WTC11 (cell line): ENCODE results near the gene IRF2BP2. TPM values are rescaled to one million over a fixed set of nuclear protein-coding genes. Genes with fewer than 3 reads are reported as not detected.

Source experiments
- ATAC-seq: fragments of 200-7000 bp; cut with Tn5 transposase; 2 replicates; pipeline ENCODE4 v1.10.0; 2021; ENCODE audit warnings: mild to moderate bottlenecking, moderate library complexity
- CTCF ChIA-PET: fragments of 300-600 bp; sonication (Branson Sonifier 250); formaldehyde crosslinking; loops from one replicate; lab custom pipeline; 2021; ENCODE audit warnings: antibody characterized with exemption; lab: Charles Lee
- POLR2A ChIA-PET: fragments of 350-600 bp; sonication (Branson Sonifier 250); formaldehyde crosslinking; loops from one replicate; lab custom pipeline; 2021; ENCODE audit warnings: antibody characterized with exemption; lab: Charles Lee
- DNase-seq: peaks from one replicate; pipeline ENCODE4 v3.0.0; 2021; ENCODE audit warnings: low spot score
- H3K27ac Mint-ChIP-seq: 2 replicates; pipeline ENCODE4 v1.8.0; 2021; ENCODE audit warnings: mixed read lengths
- H3K27me3 Mint-ChIP-seq: 2 replicates; pipeline ENCODE4 v1.8.0; 2021; ENCODE audit warnings: low read depth, mild to moderate bottlenecking, moderate library complexity, mixed read lengths
- H3K36me3 Mint-ChIP-seq: 2 replicates; pipeline ENCODE4 v1.8.0; 2021; ENCODE audit warnings: mixed read lengths
- H3K4me1 Mint-ChIP-seq: 2 replicates; pipeline ENCODE4 v1.8.0; 2022; ENCODE audit warnings: mixed read lengths
- H3K4me3 Mint-ChIP-seq: 2 replicates; pipeline ENCODE4 v1.8.0; 2021; ENCODE audit warnings: mild to moderate bottlenecking, moderate library complexity, mixed read lengths
- H3K9me3 Mint-ChIP-seq: 2 replicates; pipeline ENCODE4 v1.8.0; 2021; ENCODE audit warnings: mixed read lengths
- ATF3 ChIP-seq: sonication (generic); formaldehyde crosslinking; conservative IDR thresholded peaks from 2 replicates; pipeline ENCODE4 v1.8.1; 2022; ENCODE audit warnings: mild to moderate bottlenecking, missing genetic modification reagents
- CDX4 ChIP-seq: fragments of 250-450 bp; sonication (Bioruptor Pico); IDR thresholded peaks from 2 replicates; pipeline ENCODE4 v1.9.0; 2021; ENCODE audit warnings: moderate library complexity, mild to moderate bottlenecking, inconsistent platforms, borderline replicate concordance
- CREB1 ChIP-seq: sonication (generic); formaldehyde crosslinking; IDR thresholded peaks from 2 replicates; pipeline ENCODE4 v1.8.0; 2023; ENCODE audit warnings: mild to moderate bottlenecking, missing genetic modification reagents
- CREM ChIP-seq: sonication (generic); formaldehyde crosslinking; IDR thresholded peaks from 2 replicates; pipeline ENCODE4 v1.8.1; 2022; ENCODE audit warnings: mild to moderate bottlenecking, missing genetic modification reagents, moderate library complexity
- E2F4 ChIP-seq: sonication (generic); formaldehyde crosslinking; IDR thresholded peaks from 2 replicates; pipeline ENCODE4 v1.8.1; 2022; ENCODE audit warnings: low read depth, mild to moderate bottlenecking, moderate library complexity, missing genetic modification reagents, borderline replicate concordance
- ELF4 ChIP-seq: sonication (generic); formaldehyde crosslinking; IDR thresholded peaks from 2 replicates; pipeline ENCODE4 v1.8.1; 2022; ENCODE audit warnings: low read depth, mild to moderate bottlenecking, moderate library complexity, missing genetic modification reagents
- EMX1 ChIP-seq: fragments of 250-450 bp; sonication (Bioruptor Pico); IDR thresholded peaks from 2 replicates; pipeline ENCODE4 v1.8.0; 2021; ENCODE audit warnings: mild to moderate bottlenecking
- FOXJ3 ChIP-seq: sonication (generic); formaldehyde crosslinking; IDR thresholded peaks from 2 replicates; pipeline ENCODE4 v1.9.0; 2021; ENCODE audit warnings: missing genetic modification reagents, mild to moderate bottlenecking, borderline replicate concordance
- FOXP4 ChIP-seq: sonication (generic); formaldehyde crosslinking; IDR thresholded peaks from 2 replicates; pipeline ENCODE4 v1.8.0; 2022; ENCODE audit warnings: mild to moderate bottlenecking, missing genetic modification reagents
- GRHL2 ChIP-seq: fragments of 250-450 bp; sonication (Bioruptor Pico); IDR thresholded peaks from 2 replicates; pipeline ENCODE4 v1.8.0; 2022; ENCODE audit warnings: mild to moderate bottlenecking, moderate library complexity; ENCODE audit not compliant: insufficient replicate concordance, severe bottlenecking
- IRF1 ChIP-seq: sonication (generic); formaldehyde crosslinking; IDR thresholded peaks from 2 replicates; pipeline ENCODE4 v1.8.0; 2023; ENCODE audit warnings: missing genetic modification reagents
- IRF2 ChIP-seq: sonication (generic); formaldehyde crosslinking; IDR thresholded peaks from 2 replicates; pipeline ENCODE4 v1.8.0; 2022; ENCODE audit warnings: low read depth, missing genetic modification reagents, borderline replicate concordance
- JAZF1 ChIP-seq: fragments of 250-450 bp; sonication (Bioruptor Pico); IDR thresholded peaks from 2 replicates; pipeline ENCODE4 v1.9.0; 2021; ENCODE audit warnings: moderate library complexity, mild to moderate bottlenecking, inconsistent platforms
- NFATC4 ChIP-seq: fragments of 250-450 bp; sonication (Bioruptor Pico); IDR thresholded peaks from 2 replicates; pipeline ENCODE4 v1.9.0; 2021; ENCODE audit warnings: mild to moderate bottlenecking
- NFYB ChIP-seq: sonication (generic); formaldehyde crosslinking; conservative IDR thresholded peaks from 2 replicates; pipeline ENCODE4 v1.8.0; 2022; ENCODE audit warnings: low read depth, missing genetic modification reagents
- RORB ChIP-seq: fragments of 250-450 bp; sonication (Bioruptor Pico); IDR thresholded peaks from 2 replicates; pipeline ENCODE4 v1.9.0; 2021; ENCODE audit warnings: mild to moderate bottlenecking
- TEAD4 ChIP-seq: sonication (generic); formaldehyde crosslinking; IDR thresholded peaks from 2 replicates; pipeline ENCODE4 v1.8.0; 2022; ENCODE audit warnings: mild to moderate bottlenecking, missing genetic modification reagents
- ZNF317 ChIP-seq: sonication (generic); formaldehyde crosslinking; IDR thresholded peaks from 2 replicates; pipeline ENCODE4 v1.8.1; 2023; ENCODE audit warnings: low read depth, mild to moderate bottlenecking, moderate library complexity, missing genetic modification reagents, borderline replicate concordance
- ZNF512 ChIP-seq: sonication (generic); formaldehyde crosslinking; IDR thresholded peaks from 2 replicates; pipeline ENCODE4 v1.8.1; 2022; ENCODE audit warnings: missing genetic modification reagents, borderline replicate concordance
- ZNF532 ChIP-seq: fragments of 250-450 bp; sonication (Bioruptor Pico); IDR thresholded peaks from 2 replicates; pipeline ENCODE4 v1.9.0; 2021; ENCODE audit warnings: mild to moderate bottlenecking, borderline replicate concordance
- total RNA-seq: library from RNA; stranded (reverse); gene quantifications from 3 replicates; pipeline ENCODE4 v1.2.3, GENCODE V29; 2021

The IRF2BP2 gene
- total RNA-seq, 1 experiment from 2014 or later, result 70.9 TPM

- DNase-seq (no peak), ATAC-seq (no peak)
- H3K36me3 Mint-ChIP-seq, result no peaks in the 10 kb centered on the region
- H3K27ac Mint-ChIP-seq, result peak overlapping the region; percentile 94
- no peaks in the 10 kb centered on the region for H3K9me3 Mint-ChIP-seq
- H3K27me3 Mint-ChIP-seq, result no peaks in the 10 kb centered on the region
- H3K4me3 Mint-ChIP-seq, result no peak overlapping the region
- POLR2A ChIA-PET, result no interaction called here
- peaks cover 58% of the 10 kb centered on the region for H3K4me1 Mint-ChIP-seq
- CTCF ChIA-PET, result interaction anchor here (1.1 kb wide), 1 partner anchor 467 kb away, joined by 6 read pairs; no protein-coding TSS in a partner anchor
- TF ChIP-seq CREB1 (CRISPR knock-in tag) (no peak), EMX1 (CRISPR knock-in tag) (no peak), FOXP4 (CRISPR knock-in tag) (no peak), ZNF317 (CRISPR knock-in tag) (no peak), CREM (no peak), IRF1 (no peak), TEAD4 (CRISPR knock-in tag) (no peak), NFYB (CRISPR knock-in tag) (no peak), CDX4 (CRISPR knock-in tag) (no peak), IRF2 (CRISPR knock-in tag) (no peak), RORB (CRISPR knock-in tag) (no peak), E2F4 (CRISPR knock-in tag) (no peak), ATF3 (CRISPR knock-in tag) (no peak), JAZF1 (CRISPR knock-in tag) (no peak), ELF4 (CRISPR knock-in tag) (no peak), GRHL2 (CRISPR knock-in tag) (no peak), FOXJ3 (no peak), NFATC4 (no peak), ZNF532 (CRISPR knock-in tag) (no peak), ZNF512 (CRISPR knock-in tag) (no peak)
Measured at GRCh38 chr1:234617131-234617985, 7.4 kb upstream of the IRF2BP2 start.
